HEK293T (cell line): ENCODE results near the gene RAPGEF6.

Experiments used
- ARNT ChIP-seq: fragments of 450-650 bp; IDR thresholded peaks from 2 replicates; pipeline ENCODE4 v1.6.1; 2017; ENCODE audit warnings: mild to moderate bottlenecking
- BHLHE40 ChIP-seq: fragments of 450-650 bp; IDR thresholded peaks from 2 replicates; pipeline ENCODE4 v1.6.1; 2016; ENCODE audit warnings: mild to moderate bottlenecking, moderate library complexity, borderline replicate concordance
- ELF4 ChIP-seq: fragments of 450-650 bp; IDR thresholded peaks from 2 replicates; pipeline ENCODE4 v1.6.1; 2017; ENCODE audit warnings: antibody characterized with exemption
- FOXA1 ChIP-seq: fragments of 450-650 bp; IDR thresholded peaks from 2 replicates; pipeline ENCODE4 v1.6.1; 2016; ENCODE audit warnings: mild to moderate bottlenecking
- FOXK2 ChIP-seq: fragments of 450-650 bp; IDR thresholded peaks from 2 replicates; pipeline ENCODE4 v1.6.1; 2016; ENCODE audit warnings: mild to moderate bottlenecking
- FOXM1 ChIP-seq: fragments of 450-650 bp; IDR thresholded peaks from 2 replicates; pipeline ENCODE4 v1.6.1; 2017; ENCODE audit warnings: mild to moderate bottlenecking, borderline replicate concordance
- L3MBTL2 ChIP-seq: fragments of 450-650 bp; conservative IDR thresholded peaks from 2 replicates; pipeline ENCODE4 v1.6.1; 2016; ENCODE audit warnings: mild to moderate bottlenecking
- NFRKB ChIP-seq: fragments of 450-650 bp; IDR thresholded peaks from 2 replicates; pipeline ENCODE4 v1.6.1; 2016; ENCODE audit warnings: mild to moderate bottlenecking, moderate library complexity
- SUZ12 ChIP-seq: fragments of 450-650 bp; IDR thresholded peaks from 2 replicates; pipeline ENCODE4 v1.6.1; 2016; ENCODE audit warnings: mild to moderate bottlenecking
- TARDBP ChIP-seq: fragments of 450-650 bp; IDR thresholded peaks from 2 replicates; pipeline ENCODE4 v1.6.1; 2016
- ZNF384 ChIP-seq: fragments of 450-650 bp; IDR thresholded peaks from 2 replicates; pipeline ENCODE4 v1.6.1; 2016

DNA sequence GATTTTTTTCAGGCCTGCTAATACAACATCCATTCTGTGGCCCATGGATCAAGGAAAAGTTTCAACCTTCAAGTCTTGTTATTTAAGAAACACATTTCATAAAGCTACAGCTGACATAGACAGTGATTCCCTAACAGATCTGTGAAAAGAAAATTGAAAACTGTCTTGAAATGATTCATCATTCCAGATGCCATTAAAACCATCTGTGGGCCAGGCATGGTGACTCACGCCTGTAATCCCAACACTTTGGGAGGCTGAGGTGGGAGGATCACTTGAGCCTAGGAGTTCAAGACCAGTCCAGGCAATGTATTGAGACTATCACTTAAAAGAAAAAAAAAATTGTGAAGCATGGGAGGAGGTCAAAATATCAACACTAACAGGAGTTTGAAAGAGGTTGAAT, 6.0 kb downstream of the RAPGEF6 start:
- TF ChIP-seq ZNF384 = no peak
- TF ChIP-seq FOXM1 = no peak
- TF ChIP-seq FOXK2 = no peak
- TF ChIP-seq SUZ12 = no peak
- TF ChIP-seq TARDBP = no peak
- TF ChIP-seq ELF4 = no peak
- no peak for TF ChIP-seq BHLHE40
- TF ChIP-seq NFRKB = no peak
- no peak for TF ChIP-seq FOXA1
- TF ChIP-seq ARNT = no peak
- TF ChIP-seq L3MBTL2 = no peak
